BE2C (cell line): Measurements from ENCODE around the gene SRRM4.

Experiments
- DNase-seq: peaks from one replicate; pipeline ENCODE4 v3.0.0-alpha.2; 2020
- H3K27me3 ChIP-seq: fragments of 250-450 bp; sonication (Bioruptor Pico); 2 replicates; pipeline ENCODE4 v1.5.1; 2020; ENCODE audit warnings: mild to moderate bottlenecking
- H3K36me3 ChIP-seq: fragments of 250-450 bp; sonication (Bioruptor Pico); 2 replicates; pipeline ENCODE4 v1.5.1; 2020; ENCODE audit warnings: mild to moderate bottlenecking
- H3K4me1 ChIP-seq: fragments of 250-450 bp; sonication (Bioruptor Pico); 2 replicates; pipeline ENCODE4 v1.5.1; 2020
- H3K4me3 ChIP-seq: 2 replicates; pipeline ENCODE4 v1.5.1; 2011; ENCODE audit warnings: low read depth, low read length
- H3K9me3 ChIP-seq: fragments of 250-450 bp; sonication (Bioruptor Pico); 2 replicates; pipeline ENCODE4 v1.5.1; 2020
- CTCF ChIP-seq: IDR thresholded peaks from 2 replicates; pipeline ENCODE4 v1.5.1; 2012; ENCODE audit warnings: mild to moderate bottlenecking, low read depth, low read length

SRRM4 gene

GRCh38 chr12:119068129-119068856 is 87.0 kb downstream of the SRRM4 start:
- TF ChIP-seq CTCF: no peak
- Histone ChIP-seq H3K4me3 (no peak overlapping the region), H3K27me3 (no peaks in the 10 kb centered on the region), H3K36me3 (0 out of 2 replicates have a peak, but pooled peaks cover 2% of the 10 kb centered on the region), H3K4me1 (peaks cover 45% of the 10 kb centered on the region), H3K9me3 (no peaks in the 10 kb centered on the region)
- no peak for DNase-seq

GRCh38 chr12:119069147-119069642 is 87.9 kb downstream of the SRRM4 start:
- Histone ChIP-seq H3K36me3 (0 out of 2 replicates have a peak, but pooled peaks cover 2% of the 10 kb centered on the region), H3K27me3 (no peaks in the 10 kb centered on the region), H3K4me3 (no peak overlapping the region), H3K4me1 (peaks cover 52% of the 10 kb centered on the region), H3K9me3 (no peaks in the 10 kb centered on the region)
- no peak for DNase-seq
- TF ChIP-seq CTCF: no peak

- DNase-seq: no peak
- no peak for TF ChIP-seq CTCF
- Histone ChIP-seq H3K27me3 (no peaks in the 10 kb centered on the region), H3K9me3 (no peaks in the 10 kb centered on the region), H3K4me1 (peaks cover 58% of the 10 kb centered on the region), H3K4me3 (peak overlapping the region; percentile 12), H3K36me3 (no peaks in the 10 kb centered on the region)
These were observed 89.8 kb downstream of the SRRM4 start for GRCh38 chr12:119071176-119071575.

GRCh38 chr12:119071638-119072231 is 90.4 kb downstream of the SRRM4 start:
- H3K4me1 ChIP-seq: peaks cover 58% of the 10 kb centered on the region
- no peak for TF ChIP-seq CTCF
- H3K27me3 ChIP-seq: no peaks in the 10 kb centered on the region
- peak; percentile 48 for DNase-seq
- H3K36me3 ChIP-seq: no peaks in the 10 kb centered on the region
- no peaks in the 10 kb centered on the region for H3K9me3 ChIP-seq
- peak overlapping the region; percentile 12 for H3K4me3 ChIP-seq

GRCh38 chr12:119072440-119072839 is 91.1 kb downstream of the SRRM4 start:
- no peak for TF ChIP-seq CTCF
- H3K27me3 ChIP-seq: no peaks in the 10 kb centered on the region
- DNase-seq: peak; percentile 91
- H3K4me3 ChIP-seq: no peak overlapping the region
- peaks cover 58% of the 10 kb centered on the region for H3K4me1 ChIP-seq
- H3K36me3 ChIP-seq: no peaks in the 10 kb centered on the region
- no peaks in the 10 kb centered on the region for H3K9me3 ChIP-seq

GRCh38 chr12:119075222-119075787 is 94.0 kb downstream of the SRRM4 start:
- H3K9me3 ChIP-seq: no peaks in the 10 kb centered on the region
- no peaks in the 10 kb centered on the region for H3K27me3 ChIP-seq
- H3K36me3 ChIP-seq: no peaks in the 10 kb centered on the region
- no peak for TF ChIP-seq CTCF
- H3K4me3 ChIP-seq: no peak overlapping the region
- DNase-seq: no peak
- peaks cover 48% of the 10 kb centered on the region for H3K4me1 ChIP-seq
